Hepatocyte (in vitro differentiated cells): ENCODE results near the gene FRMPD4.

Source experiments
- EZH2 ChIP-seq: fragments of 200-600 bp; sonication (generic); IDR thresholded peaks from 2 replicates; pipeline ENCODE4 v1.6.1; 2016; ENCODE audit warnings: antibody characterized with exemption, mild to moderate bottlenecking, borderline replicate concordance
- EZH2phosphoT487 ChIP-seq: fragments of 200-600 bp; sonication (generic); IDR thresholded peaks from one replicate; pipeline ENCODE4 v1.6.1; 2018; ENCODE audit warnings: antibody characterized with exemption, mild to moderate bottlenecking, low read depth, moderate library complexity; ENCODE audit not compliant: unreplicated experiment, severe bottlenecking
- TF ChIP-seq, protein P1 (sequence below): fragments of 200-600 bp; sonication (generic); IDR thresholded peaks from 2 replicates; pipeline ENCODE4 v1.5.1; 2016; ENCODE audit warnings: antibody characterized with exemption, mild to moderate bottlenecking; ENCODE audit not compliant: poor library complexity

DNA sequence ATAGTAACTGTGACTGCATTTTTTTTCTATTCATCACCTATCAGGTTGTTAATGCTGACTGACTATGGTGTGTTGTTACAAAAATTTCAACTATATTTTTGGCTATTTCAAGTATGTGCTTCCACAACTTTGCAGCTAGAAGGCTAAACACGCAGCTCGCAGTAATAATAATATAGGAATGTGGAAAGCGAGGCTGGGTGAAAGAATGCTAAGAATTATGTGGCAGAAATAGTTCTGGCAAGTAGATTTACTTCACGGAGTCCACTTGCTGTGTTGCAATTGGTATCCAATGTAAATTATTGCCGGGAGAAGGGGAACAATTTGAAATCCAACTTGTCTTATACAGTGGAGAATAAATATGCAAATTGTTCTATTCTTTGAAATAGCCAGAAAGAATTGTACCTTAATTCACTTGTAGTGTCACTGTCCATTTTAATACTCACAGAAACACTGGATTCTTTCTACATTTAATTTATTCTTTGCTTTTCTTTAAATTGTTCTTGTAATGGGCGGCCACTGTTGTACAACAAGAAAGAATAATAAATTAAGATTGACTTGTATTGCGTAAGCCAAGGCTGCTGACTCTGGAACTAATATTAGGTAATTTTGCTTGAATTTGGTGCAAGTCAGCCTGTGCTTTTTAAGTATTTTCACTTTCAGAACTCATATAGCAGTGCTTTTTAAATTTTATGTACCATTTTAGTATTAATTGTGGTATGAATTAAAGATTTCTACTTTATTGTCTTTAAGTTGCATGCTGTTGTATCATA is 154.9 kb downstream of the FRMPD4 start:
- TF ChIP-seq, protein P1, sequence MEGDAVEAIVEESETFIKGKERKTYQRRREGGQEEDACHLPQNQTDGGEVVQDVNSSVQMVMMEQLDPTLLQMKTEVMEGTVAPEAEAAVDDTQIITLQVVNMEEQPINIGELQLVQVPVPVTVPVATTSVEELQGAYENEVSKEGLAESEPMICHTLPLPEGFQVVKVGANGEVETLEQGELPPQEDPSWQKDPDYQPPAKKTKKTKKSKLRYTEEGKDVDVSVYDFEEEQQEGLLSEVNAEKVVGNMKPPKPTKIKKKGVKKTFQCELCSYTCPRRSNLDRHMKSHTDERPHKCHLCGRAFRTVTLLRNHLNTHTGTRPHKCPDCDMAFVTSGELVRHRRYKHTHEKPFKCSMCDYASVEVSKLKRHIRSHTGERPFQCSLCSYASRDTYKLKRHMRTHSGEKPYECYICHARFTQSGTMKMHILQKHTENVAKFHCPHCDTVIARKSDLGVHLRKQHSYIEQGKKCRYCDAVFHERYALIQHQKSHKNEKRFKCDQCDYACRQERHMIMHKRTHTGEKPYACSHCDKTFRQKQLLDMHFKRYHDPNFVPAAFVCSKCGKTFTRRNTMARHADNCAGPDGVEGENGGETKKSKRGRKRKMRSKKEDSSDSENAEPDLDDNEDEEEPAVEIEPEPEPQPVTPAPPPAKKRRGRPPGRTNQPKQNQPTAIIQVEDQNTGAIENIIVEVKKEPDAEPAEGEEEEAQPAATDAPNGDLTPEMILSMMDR: no peak
- TF ChIP-seq EZH2 (no peak), EZH2phosphoT487 (no peak)
